Epidermal melanocyte (primary cell): Measurements from ENCODE around the gene BOD1L1.

Source experiments
- DNase-seq: peaks from one replicate; pipeline ENCODE4 v3.0.0; 2011; ENCODE audit warnings: low spot score; ENCODE audit not compliant: insufficient read length

The BOD1L1 gene

DNA sequence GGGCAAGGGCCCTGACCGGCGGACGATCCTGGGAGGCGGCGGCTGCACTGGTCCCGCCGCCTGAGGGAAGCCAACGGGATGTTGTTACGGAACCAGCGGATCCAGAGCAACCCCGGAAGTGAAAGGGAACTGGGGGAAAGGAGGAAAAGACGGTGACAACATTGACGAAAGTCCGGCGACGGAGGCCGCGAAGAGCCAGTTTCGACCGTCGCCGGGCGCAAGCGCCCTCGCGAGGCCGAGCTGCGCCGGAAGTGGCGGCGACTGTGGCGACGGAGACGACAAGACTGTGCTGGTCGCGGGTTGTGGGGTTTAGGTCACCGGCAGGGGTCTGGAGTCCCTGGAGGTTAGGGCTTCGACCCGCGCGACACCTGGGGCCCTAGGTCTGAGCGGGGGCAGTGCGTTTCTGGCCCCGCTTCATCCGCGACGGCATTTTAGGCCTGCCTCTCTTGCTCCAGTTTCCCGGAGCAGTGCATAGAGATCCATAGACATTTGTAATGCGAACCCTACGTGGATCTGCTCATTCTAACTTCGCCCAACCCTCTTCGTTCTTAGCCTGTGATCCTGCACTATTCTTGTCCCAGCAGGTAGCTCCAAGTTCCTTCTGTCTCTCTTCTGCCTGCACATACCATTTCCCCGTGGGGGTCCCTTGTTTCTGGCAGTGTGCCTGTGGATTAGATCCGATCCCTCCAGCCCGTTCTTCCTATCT, at the start of gene BOD1L1:
Gene BOD1L1 (minus strand): TSS at position 120 of the 706 bp plus-strand sequence. CDS start 138 bp downstream, outside the sequence.
- DNase-seq: peak; percentile 84

DNA sequence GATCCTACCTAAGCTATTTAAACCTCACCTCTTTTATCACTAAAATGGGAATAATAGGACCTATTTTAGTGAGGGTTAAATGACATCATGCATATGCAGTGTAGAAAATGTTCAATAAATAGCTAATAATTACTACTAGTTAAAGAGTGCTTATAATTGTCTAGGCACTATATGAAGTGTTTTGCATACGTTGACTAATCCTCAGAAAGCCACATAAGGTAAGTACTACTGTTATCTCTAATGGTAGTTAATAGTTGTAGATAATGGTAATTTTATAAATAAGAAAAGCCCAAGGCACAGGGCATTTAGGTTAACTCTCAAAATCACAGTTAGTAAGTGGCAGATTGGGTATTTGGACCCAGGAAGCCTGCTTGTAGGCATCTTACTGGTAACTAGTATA, 47.4 kb upstream of the BOD1L1 start:
- no peak for DNase-seq

GRCh38 chr4:13673167-13673566, 45.6 kb upstream of the BOD1L1 start:
- no peak for DNase-seq

- no peak for DNase-seq
These were observed 43.1 kb upstream of the BOD1L1 start for GRCh38 chr4:13670456-13671160.

- DNase-seq: no peak
These were observed 38.5 kb upstream of the BOD1L1 start for GRCh38 chr4:13665701-13666660.

GRCh38 chr4:13659341-13660070, 32.0 kb upstream of the BOD1L1 start:
- no peak for DNase-seq

- DNase-seq: peak; percentile 62
These were observed 29.3 kb upstream of the BOD1L1 start for GRCh38 chr4:13656569-13657405.

DNA sequence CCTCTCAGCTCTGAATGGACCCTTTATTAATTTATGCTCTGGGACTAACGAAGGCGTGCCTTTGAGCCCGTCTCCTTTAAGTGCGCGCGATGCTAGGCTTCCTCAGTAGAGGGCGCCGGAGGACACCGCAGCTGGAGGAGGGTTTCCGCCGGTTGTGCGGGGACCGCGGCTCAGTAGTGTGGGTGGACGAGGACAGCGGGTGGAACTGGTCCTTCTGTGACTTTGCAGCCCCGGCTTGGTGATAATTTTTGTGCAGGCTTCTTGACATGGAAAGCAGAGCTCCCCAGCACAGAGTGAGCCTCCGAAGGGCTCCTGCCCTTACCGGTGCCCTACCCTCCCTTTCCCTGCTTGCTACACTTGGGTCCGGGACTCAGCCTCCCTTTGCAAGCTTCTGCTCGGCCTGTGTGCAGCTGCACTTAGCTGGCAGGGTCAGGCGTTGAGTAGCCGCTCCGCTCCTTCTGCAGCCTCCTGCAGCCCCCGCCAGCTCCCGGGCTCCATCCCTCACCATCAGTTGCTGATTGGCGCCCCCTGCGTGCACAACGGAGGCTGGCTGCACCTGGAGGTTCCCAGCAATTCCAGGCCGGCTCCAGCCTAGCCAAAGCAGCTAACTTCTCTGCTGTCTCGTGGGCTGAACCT, 26.8 kb upstream of the BOD1L1 start:
- peak; percentile 57 for DNase-seq

DNA sequence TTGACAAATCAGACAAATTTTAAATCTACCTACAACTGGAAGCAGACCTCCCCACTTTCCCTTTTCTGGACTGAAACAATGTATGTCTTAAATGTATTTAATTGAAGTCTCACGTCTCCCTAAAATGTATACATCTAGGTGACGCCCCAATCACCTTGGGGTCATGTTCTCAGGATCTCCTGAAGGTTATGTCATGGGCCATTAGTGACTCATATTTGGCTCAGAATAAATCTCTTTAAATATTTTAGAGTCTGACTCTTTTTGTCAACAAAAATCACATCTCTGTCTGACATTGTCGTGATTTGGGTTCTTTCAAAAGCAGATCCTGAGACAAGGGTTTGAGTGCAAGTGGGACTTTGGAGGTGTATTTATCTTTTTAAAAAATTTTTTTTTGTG, 26.2 kb upstream of the BOD1L1 start:
- DNase-seq: no peak

DNA sequence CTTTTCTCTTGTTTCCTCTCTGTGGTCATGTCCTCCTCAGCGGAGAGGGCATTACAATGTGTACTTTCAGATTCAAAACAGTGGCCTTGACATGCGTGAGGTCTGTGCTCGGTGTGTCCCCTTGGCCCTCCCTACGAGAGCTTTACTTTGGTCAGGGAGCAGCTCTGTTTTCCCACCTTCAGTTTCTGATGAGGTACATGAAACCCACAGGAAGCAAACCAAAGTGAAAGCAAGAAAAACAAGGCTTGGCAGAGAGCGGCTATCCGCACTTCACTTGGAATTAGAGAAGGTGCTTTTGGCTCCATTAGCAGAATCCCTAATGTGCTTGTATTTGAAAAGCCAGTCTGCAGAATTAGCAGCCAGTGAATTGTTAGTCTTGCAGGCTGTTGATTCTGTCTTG, 19.5 kb upstream of the BOD1L1 start:
- DNase-seq: no peak

DNA sequence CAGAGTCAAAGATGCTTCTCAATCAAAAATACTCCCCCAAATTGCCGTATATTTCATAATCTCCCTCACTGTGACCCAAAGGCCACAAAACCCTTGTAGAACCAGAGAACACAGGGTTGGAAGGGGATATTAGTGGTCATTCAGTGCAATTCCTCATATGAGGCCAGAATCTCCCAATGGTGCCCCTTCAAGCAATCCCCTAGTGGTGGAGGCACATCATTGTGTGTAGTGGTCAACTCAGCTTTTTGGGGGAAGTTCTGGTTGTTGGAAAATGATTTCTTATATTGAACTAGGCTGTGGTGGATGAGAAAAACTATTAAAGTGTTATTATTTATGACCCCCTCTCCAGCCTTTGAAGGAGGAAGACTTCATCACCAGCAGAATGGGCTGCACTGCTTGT, 17.6 kb upstream of the BOD1L1 start:
- DNase-seq: no peak

DNA sequence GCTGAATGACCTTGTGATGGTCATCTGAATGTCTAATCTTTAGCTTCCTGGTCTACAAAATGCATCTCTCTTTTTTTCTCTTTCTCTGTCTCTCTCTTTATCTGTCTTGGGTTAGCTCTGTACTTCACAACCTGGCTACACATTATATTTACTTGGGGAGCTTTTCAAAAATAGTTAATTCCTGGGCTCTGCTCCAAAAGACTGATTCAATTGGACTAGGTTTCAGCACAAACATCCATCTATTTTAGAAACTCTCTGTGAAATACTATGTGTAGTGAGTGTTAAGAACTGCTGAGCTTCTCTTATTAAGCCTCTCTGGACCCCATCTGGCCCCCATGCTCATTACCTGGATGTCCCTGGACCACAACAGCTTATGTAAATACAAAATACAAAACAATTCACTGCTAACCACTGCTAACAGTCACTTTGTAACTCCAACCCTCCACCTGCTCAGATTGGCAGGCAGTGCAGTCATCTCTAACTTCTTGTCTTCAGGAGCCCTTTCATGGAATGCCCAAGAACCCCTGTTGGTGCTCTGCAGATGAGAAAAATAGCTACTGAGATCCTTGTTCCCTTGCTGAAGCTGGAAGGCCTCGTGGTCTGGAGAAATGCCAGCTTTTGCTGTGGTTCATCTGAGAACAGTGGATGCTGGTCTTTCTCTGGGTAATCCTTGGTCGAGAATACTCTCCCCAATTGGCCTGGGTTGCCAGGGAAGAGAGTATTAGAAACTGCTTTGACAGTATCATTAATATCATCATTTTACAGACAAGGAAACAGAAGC, 14.8 kb upstream of the BOD1L1 start:
- DNase-seq: peak; percentile 31

DNA sequence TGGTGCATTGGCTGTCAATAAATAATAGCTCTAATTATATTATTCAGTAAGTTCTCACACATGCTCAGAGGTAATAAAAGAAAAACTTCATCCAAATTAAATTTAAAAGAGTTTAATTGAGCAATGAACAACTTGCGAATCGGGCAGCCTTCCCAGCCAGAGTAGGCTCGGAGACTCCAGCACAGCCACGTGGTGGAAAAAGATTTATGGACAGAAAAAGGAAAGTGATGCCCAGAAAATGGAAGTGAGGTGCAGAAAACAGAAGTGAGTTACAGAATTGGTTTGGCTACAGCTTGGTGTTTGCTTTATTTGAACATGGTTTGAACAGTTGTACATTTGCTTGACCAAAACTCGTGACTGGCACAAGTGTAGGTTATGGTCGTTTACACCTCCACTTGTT, 13.6 kb upstream of the BOD1L1 start:
- no peak for DNase-seq

- no peak for DNase-seq
These were observed 12.8 kb upstream of the BOD1L1 start for GRCh38 chr4:13640149-13640940.

DNA sequence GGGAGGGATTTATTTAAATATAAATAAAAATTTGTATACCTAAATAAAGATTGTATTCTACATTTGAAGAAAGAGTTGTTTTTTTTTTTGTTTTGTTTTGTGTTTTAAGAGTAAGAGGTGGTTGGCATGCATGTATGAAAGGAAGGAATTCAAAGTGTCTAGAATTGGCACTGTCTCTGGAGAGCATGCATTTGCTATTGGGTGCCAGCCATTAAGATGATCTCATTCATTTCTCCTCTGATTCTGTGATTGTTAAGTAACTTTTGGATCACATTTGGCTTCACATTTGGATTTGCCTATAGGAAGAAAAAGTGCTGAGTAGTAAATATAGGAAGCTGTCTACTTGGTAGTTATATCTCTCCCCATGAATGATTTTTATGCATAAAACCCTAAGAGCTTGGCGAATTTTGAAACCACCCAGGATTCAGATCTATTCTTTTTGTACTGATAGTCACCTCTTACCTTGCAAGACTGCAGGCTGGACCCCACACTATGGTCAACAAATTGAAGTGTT, 7.8 kb upstream of the BOD1L1 start:
- no peak for DNase-seq

- no peak for DNase-seq
These were observed 6.1 kb upstream of the BOD1L1 start for GRCh38 chr4:13633671-13634070.

- DNase-seq: no peak
These were observed 333 bp downstream of the BOD1L1 start for GRCh38 chr4:13627178-13627605.
